ENCODE measurements around the gene CCRL2. TPM values are rescaled to one million over a fixed set of nuclear protein-coding genes. Genes with fewer than 3 reads are reported as not detected.
"Not testable (repeated sequence)": the region's sequence is repeated elsewhere in the genome, so short reads cannot be mapped to it uniquely, and the experiment has no call there.

Gene CCRL2
- total RNA-seq, 6 experiments from 2014 or later: 0.12 to 0.21 TPM; not detected in 4

- Mint-ChIP-seq H3K27ac (no peak overlapping the region), H3K9me3 (no peaks in the 10 kb centered on the region), H3K4me3 (no peak overlapping the region), H3K4me1 (ENCODE audit: low read depth) (peaks cover 2% of the 10 kb centered on the region), H3K27me3 (ENCODE audit: insufficient read depth) (peaks cover 19% of the 10 kb centered on the region), H3K36me3 (ENCODE audit: low read depth) (no peaks in the 10 kb centered on the region)
- DNase-seq: no peak
- TF ChIP-seq, protein P1, sequence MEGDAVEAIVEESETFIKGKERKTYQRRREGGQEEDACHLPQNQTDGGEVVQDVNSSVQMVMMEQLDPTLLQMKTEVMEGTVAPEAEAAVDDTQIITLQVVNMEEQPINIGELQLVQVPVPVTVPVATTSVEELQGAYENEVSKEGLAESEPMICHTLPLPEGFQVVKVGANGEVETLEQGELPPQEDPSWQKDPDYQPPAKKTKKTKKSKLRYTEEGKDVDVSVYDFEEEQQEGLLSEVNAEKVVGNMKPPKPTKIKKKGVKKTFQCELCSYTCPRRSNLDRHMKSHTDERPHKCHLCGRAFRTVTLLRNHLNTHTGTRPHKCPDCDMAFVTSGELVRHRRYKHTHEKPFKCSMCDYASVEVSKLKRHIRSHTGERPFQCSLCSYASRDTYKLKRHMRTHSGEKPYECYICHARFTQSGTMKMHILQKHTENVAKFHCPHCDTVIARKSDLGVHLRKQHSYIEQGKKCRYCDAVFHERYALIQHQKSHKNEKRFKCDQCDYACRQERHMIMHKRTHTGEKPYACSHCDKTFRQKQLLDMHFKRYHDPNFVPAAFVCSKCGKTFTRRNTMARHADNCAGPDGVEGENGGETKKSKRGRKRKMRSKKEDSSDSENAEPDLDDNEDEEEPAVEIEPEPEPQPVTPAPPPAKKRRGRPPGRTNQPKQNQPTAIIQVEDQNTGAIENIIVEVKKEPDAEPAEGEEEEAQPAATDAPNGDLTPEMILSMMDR (IDR thresholded peaks at IDR 0.05): no peak
Observed at GRCh38 chr3:46420931-46421330, 13.9 kb downstream of the CCRL2 start.

DNA sequence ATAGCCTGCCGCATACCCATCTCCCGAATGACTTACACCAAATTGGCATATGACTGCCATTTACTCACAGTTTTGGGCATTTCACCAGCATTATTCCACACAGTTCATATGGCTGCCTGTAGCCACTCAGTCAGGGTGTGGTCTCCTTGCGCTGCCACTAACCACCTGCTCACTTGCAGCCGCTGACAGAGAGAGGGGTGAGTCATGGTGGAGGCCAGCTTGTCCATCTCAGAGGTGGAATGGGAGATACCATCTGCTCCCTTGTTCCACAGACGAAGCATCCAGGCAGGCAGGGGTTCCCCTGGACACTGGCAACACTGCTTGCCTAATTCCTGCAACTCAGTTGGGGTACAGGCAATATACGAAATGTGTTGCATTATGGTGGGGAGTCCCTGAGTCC is 15.6 kb downstream of the CCRL2 start:
- H3K27me3 Mint-ChIP-seq (ENCODE audit: insufficient read depth): peaks cover 12% of the 10 kb centered on the region

GRCh38 chr3:46423588-46423987 is 16.5 kb downstream of the CCRL2 start:
- Mint-ChIP-seq H3K27me3 (ENCODE audit: insufficient read depth) (peaks cover 9% of the 10 kb centered on the region), H3K9me3 (no peaks in the 10 kb centered on the region), H3K36me3 (ENCODE audit: low read depth) (no peaks in the 10 kb centered on the region), H3K4me1 (ENCODE audit: low read depth) (peaks cover 14% of the 10 kb centered on the region), H3K27ac (no peak overlapping the region), H3K4me3 (no peak overlapping the region)
- TF ChIP-seq, protein P1 (IDR thresholded peaks at IDR 0.05): no peak
- no peak for DNase-seq

More for the DNA sequence above, 15.6 kb downstream of the CCRL2 start:
- Mint-ChIP-seq H3K4me3 (no peak overlapping the region), H3K27ac (no peak overlapping the region), H3K36me3 (ENCODE audit: low read depth) (no peaks in the 10 kb centered on the region), H3K4me1 (ENCODE audit: low read depth) (peaks cover 14% of the 10 kb centered on the region), H3K9me3 (no peaks in the 10 kb centered on the region)
- TF ChIP-seq, protein P1 (IDR thresholded peaks at IDR 0.05): no peak
- no peak for DNase-seq

- not testable (repeated sequence) for H3K36me3 Mint-ChIP-seq (ENCODE audit: low read depth); H3K4me3 Mint-ChIP-seq; H3K9me3 Mint-ChIP-seq; DNase-seq; H3K27ac Mint-ChIP-seq
- Mint-ChIP-seq H3K27me3 (ENCODE audit: insufficient read depth) (peaks cover 19% of the 10 kb centered on the region), H3K4me1 (ENCODE audit: low read depth) (peaks cover 14% of the 10 kb centered on the region)
Observed at GRCh38 chr3:46426476-46426875, 19.4 kb downstream of the CCRL2 start.

DNA sequence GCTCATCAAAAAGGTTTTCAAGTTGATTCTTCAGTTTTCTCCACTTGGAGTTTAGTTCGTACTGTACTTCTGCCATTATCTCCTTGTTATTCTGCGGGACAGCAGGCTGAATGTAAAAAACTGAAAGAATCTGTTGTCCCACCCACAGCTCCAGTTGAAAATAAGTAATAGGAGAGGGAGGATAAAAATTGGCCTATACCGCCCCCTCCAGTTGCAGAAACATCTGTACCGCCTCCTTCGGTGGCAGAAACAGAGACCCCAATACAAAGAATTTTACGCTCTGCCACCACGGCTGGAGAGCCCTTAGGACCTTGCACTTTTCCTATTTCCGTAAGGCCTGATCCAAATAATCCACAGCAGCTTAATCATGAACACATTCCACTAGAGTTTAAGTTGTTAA is 20.3 kb downstream of the CCRL2 start:
- Mint-ChIP-seq H3K9me3 (peaks cover 14% of the 10 kb centered on the region), H3K4me1 (ENCODE audit: low read depth) (peaks cover 14% of the 10 kb centered on the region), H3K27me3 (ENCODE audit: insufficient read depth) (peaks cover 18% of the 10 kb centered on the region)
- TF ChIP-seq, protein P1 (IDR thresholded peaks at IDR 0.05): 0 out of 2 replicates have a peak, but pooled peaks have one; percentile 14
- not testable (repeated sequence) for DNase-seq; H3K27ac Mint-ChIP-seq; H3K4me3 Mint-ChIP-seq; H3K36me3 Mint-ChIP-seq (ENCODE audit: low read depth)

DNA sequence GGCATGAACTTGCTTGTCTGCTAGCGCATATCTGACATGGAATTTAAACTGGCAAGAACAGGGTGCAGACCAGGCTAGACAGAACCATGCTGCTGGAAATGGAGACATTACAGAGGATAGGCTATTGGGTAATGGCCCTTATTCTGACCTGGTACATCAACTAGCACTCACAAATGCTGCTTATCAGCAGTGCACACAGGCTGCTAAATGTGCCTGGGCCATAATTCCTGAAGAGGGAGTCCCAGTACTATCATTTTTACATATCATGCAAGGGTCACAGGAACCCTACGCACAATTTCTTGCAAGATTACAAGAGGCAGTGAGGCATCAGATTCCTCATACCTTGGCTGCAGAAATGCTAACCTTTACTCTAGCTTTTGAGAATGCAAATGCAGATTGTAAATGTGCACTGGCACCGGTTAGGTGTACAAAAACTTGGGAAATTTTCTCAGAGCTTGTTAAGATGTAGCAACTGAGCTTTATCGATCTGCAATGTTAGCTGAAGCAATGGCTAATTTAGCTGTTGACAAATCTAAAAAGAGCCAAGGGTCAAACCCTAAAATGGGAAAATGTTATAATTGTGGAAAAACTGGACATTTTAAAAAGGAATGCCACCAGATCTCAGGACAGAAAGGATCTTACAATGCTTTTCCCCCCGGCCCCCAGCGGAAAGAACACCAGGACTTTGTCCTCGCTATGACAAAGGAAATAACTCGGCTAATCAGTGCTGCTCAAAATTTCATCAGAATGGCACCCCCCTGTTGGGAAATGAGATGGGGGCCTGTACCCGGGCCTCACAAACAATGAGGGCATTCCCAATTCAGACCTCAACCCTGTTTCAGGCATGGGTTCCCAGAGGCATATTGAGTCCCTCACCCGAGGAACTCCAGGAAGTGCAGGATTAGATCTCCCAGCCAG is 21.1 kb downstream of the CCRL2 start:
- peaks cover 17% of the 10 kb centered on the region for H3K9me3 Mint-ChIP-seq
- DNase-seq: no peak

More for the DNA sequence above, 21.1 kb downstream of the CCRL2 start:
- H3K4me3 Mint-ChIP-seq: no peak overlapping the region
- peaks cover 14% of the 10 kb centered on the region for H3K4me1 Mint-ChIP-seq (ENCODE audit: low read depth)
- H3K27me3 Mint-ChIP-seq (ENCODE audit: insufficient read depth): peaks cover 15% of the 10 kb centered on the region
- peaks cover 8% of the 10 kb centered on the region for H3K36me3 Mint-ChIP-seq (ENCODE audit: low read depth)
- TF ChIP-seq, protein P1 (IDR thresholded peaks at IDR 0.05): no peak
- no peak overlapping the region for H3K27ac Mint-ChIP-seq
